GM23338 (cell line): ENCODE data around the gene UBASH3A. TPM values are rescaled to one million over a fixed set of nuclear protein-coding genes. Genes with fewer than 3 reads are reported as not detected.

Experiments used
- ATAC-seq: fragments of 200-7000 bp; cut with Tn5 transposase; 3 replicates; pipeline ENCODE4 v1.9.1; 2020
- DNase-seq: peaks from one replicate; pipeline ENCODE4 v3.0.0-alpha.2; 2015; ENCODE audit warnings: low spot score
- H2AFZ ChIP-seq: fragments of 200-600 bp; sonication (generic); 2 replicates; pipeline ENCODE4 v1.8.0; 2016; ENCODE audit warnings: antibody characterized with exemption, mild to moderate bottlenecking, moderate library complexity
- H3F3A ChIP-seq: fragments of 200-600 bp; sonication (generic); replicated peaks from 2 replicates; pipeline ENCODE4 v1.8.0; 2017; ENCODE audit warnings: antibody characterized with exemption, mixed run types, low read depth
- H3K27ac ChIP-seq: fragments of 200-600 bp; sonication (generic); 2 replicates; pipeline ENCODE4 v1.6.1; 2016; ENCODE audit warnings: low read depth
- H3K27me3 ChIP-seq: fragments of 200-600 bp; sonication (generic); 2 replicates; pipeline ENCODE4 v1.8.0; 2016; ENCODE audit warnings: mild to moderate bottlenecking, mixed run types, moderate library complexity; ENCODE audit not compliant: insufficient read depth
- H3K36me3 ChIP-seq: fragments of 200-600 bp; sonication (generic); 2 replicates; pipeline ENCODE4 v1.8.0; 2016; ENCODE audit warnings: mild to moderate bottlenecking; ENCODE audit not compliant: insufficient read depth
- H3K4me1 ChIP-seq: fragments of 200-600 bp; sonication (generic); 2 replicates; pipeline ENCODE4 v1.8.0; 2016; ENCODE audit warnings: mild to moderate bottlenecking, moderate library complexity; ENCODE audit not compliant: insufficient read depth
- H3K4me2 ChIP-seq: fragments of 200-600 bp; sonication (generic); 2 replicates; pipeline ENCODE4 v1.7.1; 2017; ENCODE audit warnings: mixed run types
- H3K4me3 ChIP-seq: fragments of 200-600 bp; sonication (generic); 2 replicates; pipeline ENCODE4 v1.6.1; 2016; ENCODE audit warnings: mixed run types
- H3K79me2 ChIP-seq: fragments of 200-600 bp; sonication (generic); replicated peaks from 2 replicates; pipeline ENCODE4 v1.8.0; 2017; ENCODE audit warnings: mild to moderate bottlenecking; ENCODE audit not compliant: insufficient read depth
- H3K9me2 ChIP-seq: fragments of 200-600 bp; sonication (generic); 2 replicates; pipeline ENCODE4 v1.8.0; 2017; ENCODE audit not compliant: insufficient read depth
- H4K20me1 ChIP-seq: fragments of 200-600 bp; sonication (generic); replicated peaks from 2 replicates; pipeline ENCODE4 v1.8.0; 2017; ENCODE audit warnings: mild to moderate bottlenecking; ENCODE audit not compliant: insufficient read depth
- H3K27ac Mint-ChIP-seq: 2 replicates; pipeline ENCODE4 v1.8.0; 2020; ENCODE audit warnings: inconsistent platforms, mild to moderate bottlenecking, moderate library complexity, mixed read lengths
- H3K27me3 Mint-ChIP-seq: 3 replicates; pipeline ENCODE4 v1.8.0; 2022; ENCODE audit warnings: low read depth, mild to moderate bottlenecking, moderate library complexity, mixed read lengths, inconsistent platforms; ENCODE audit not compliant: insufficient read depth, poor library complexity
- H3K36me3 Mint-ChIP-seq: 3 replicates; pipeline ENCODE4 v1.8.0; 2021; ENCODE audit warnings: low read depth, mild to moderate bottlenecking, inconsistent platforms, moderate library complexity, mixed read lengths
- H3K4me1 Mint-ChIP-seq: 3 replicates; pipeline ENCODE4 v1.8.0; 2020; ENCODE audit warnings: mild to moderate bottlenecking, inconsistent platforms, mixed read lengths
- H3K4me3 Mint-ChIP-seq: 3 replicates; pipeline ENCODE4 v1.8.0; 2021; ENCODE audit warnings: moderate library complexity, mild to moderate bottlenecking, inconsistent platforms, mixed read lengths
- H3K9me3 Mint-ChIP-seq: 3 replicates; pipeline ENCODE4 v1.8.0; 2020; ENCODE audit warnings: moderate library complexity, mild to moderate bottlenecking, inconsistent platforms, mixed read lengths
- CREB1 ChIP-seq: fragments of 250-450 bp; sonication (Bioruptor Pico); IDR thresholded peaks from 2 replicates; pipeline ENCODE4 v1.5.0; 2020; ENCODE audit warnings: low read depth, mild to moderate bottlenecking, moderate library complexity
- CTCF ChIP-seq, 2 experiments: fragments of 200-600 bp in 1 of 2; sonication (generic) in 1 of 2; conservative IDR thresholded peaks; 2 replicates each; pipeline versions ENCODE4 v1.5.1 to v1.6.1; 2016 to 2017; ENCODE audit warnings: antibody characterized with exemption in 2 of 2, low read depth in 2 of 2, mild to moderate bottlenecking in 2 of 2, moderate library complexity in 1 of 2
- ETS1 ChIP-seq: IDR thresholded peaks from 2 replicates; pipeline ENCODE4 v1.6.1; 2016; ENCODE audit warnings: antibody characterized with exemption
- EZH2 ChIP-seq: fragments of 200-600 bp; sonication (generic); IDR thresholded peaks from one replicate; pipeline ENCODE4 v1.8.0; 2017; ENCODE audit warnings: antibody characterized with exemption, mild to moderate bottlenecking, low read depth; ENCODE audit not compliant: unreplicated experiment
- EZH2phosphoT487 ChIP-seq: fragments of 200-600 bp; sonication (generic); IDR thresholded peaks from one replicate; pipeline ENCODE4 v1.8.1; 2018; ENCODE audit warnings: antibody characterized with exemption; ENCODE audit not compliant: unreplicated experiment
- JUNB ChIP-seq: IDR thresholded peaks from one replicate; pipeline ENCODE4 v1.6.1; 2016; ENCODE audit warnings: antibody characterized with exemption; ENCODE audit not compliant: unreplicated experiment
- NANOG ChIP-seq: IDR thresholded peaks from 2 replicates; pipeline ENCODE4 v1.6.1; 2016; ENCODE audit warnings: antibody characterized with exemption, borderline replicate concordance
- POLR2AphosphoS5 ChIP-seq: IDR thresholded peaks from 2 replicates; pipeline ENCODE4 v1.6.1; 2016; ENCODE audit warnings: antibody characterized with exemption, low read depth
- REST ChIP-seq: IDR thresholded peaks from one replicate; pipeline ENCODE4 v1.6.1; 2018; ENCODE audit warnings: antibody characterized with exemption; ENCODE audit not compliant: unreplicated experiment
- STAT1 ChIP-seq: IDR thresholded peaks from one replicate; pipeline ENCODE4 v1.6.1; 2016; ENCODE audit warnings: antibody characterized with exemption; ENCODE audit not compliant: unreplicated experiment
- ZNF114 ChIP-seq: fragments of 250-450 bp; sonication (Bioruptor Pico); IDR thresholded peaks from 2 replicates; pipeline ENCODE4 v1.5.0; 2020; ENCODE audit warnings: mild to moderate bottlenecking, moderate library complexity
- polyA plus RNA-seq: library from polyadenylated mRNA; unstranded; fragments of >200 nt; fragmentation: Nextera tagmentation; extraction: Ambion mirVana; gene quantifications from 2 replicates; pipeline ENCODE4 v1.2.1, GENCODE V29; 2016
- total RNA-seq: library from RNA; depleted of rRNA; stranded (reverse); fragments of >200 nt; shearing (Covaris generic); gene quantifications from 2 replicates; pipeline ENCODE4 v1.2.3, GENCODE V29; 2014

The UBASH3A gene
- total and polyA plus RNA-seq, 2 experiments from 2014 or later, result not detected

GRCh38 chr21:42377211-42377950 is 26.3 kb upstream of the UBASH3A start (continued):
- TF ChIP-seq REST (no peak), CTCF (conservative IDR thresholded peaks at IDR 0.05; ENCODE audit: low read depth in 2 of 2) (no peak), EZH2 (no peak), POLR2AphosphoS5 (no peak), NANOG (no peak), ZNF114 (no peak), EZH2phosphoT487 (no peak), CREB1 (CRISPR knock-in tag) (no peak), ETS1 (no peak), STAT1 (no peak)

GRCh38 chr21:42377951-42378340 is 25.8 kb upstream of the UBASH3A start:
- H3K79me2 ChIP-seq, result no peaks in the 10 kb centered on the region
- no peaks in the 10 kb centered on the region for H3F3A ChIP-seq
- H3K27ac Mint-ChIP-seq, result no peak overlapping the region
- ATAC-seq (no peak), DNase-seq (no peak)
- no peaks in the 10 kb centered on the region for H3K4me1 Mint-ChIP-seq
- H3K27me3 Mint-ChIP-seq, result peaks cover 3% of the 10 kb centered on the region
- H3K9me2 ChIP-seq, result no peaks in the 10 kb centered on the region
- no peak overlapping the region for H3K4me3 Mint-ChIP-seq
- no peak overlapping the region for H3K4me2 ChIP-seq
- H2AFZ ChIP-seq, result no peak overlapping the region
- no peaks in the 10 kb centered on the region for H3K27me3 ChIP-seq
- no peak overlapping the region for H3K27ac ChIP-seq
- H3K4me1 ChIP-seq, result no peaks in the 10 kb centered on the region
- H3K4me3 ChIP-seq, result no peak overlapping the region
- H3K36me3 Mint-ChIP-seq, result peaks cover 6% of the 10 kb centered on the region
- H3K9me3 Mint-ChIP-seq, result peaks cover 15% of the 10 kb centered on the region
- no peaks in the 10 kb centered on the region for H4K20me1 ChIP-seq
- no peaks in the 10 kb centered on the region for H3K36me3 ChIP-seq
- TF ChIP-seq ETS1 (no peak), EZH2 (no peak), CTCF (conservative IDR thresholded peaks at IDR 0.05; ENCODE audit: low read depth in 2 of 2) (no peak), JUNB (no peak), NANOG (no peak), STAT1 (no peak)
